OCI-LY1 (cell line): ENCODE data around the gene PCBP3.

Experiments
- CTCF ChIP-seq: fragments of 200-600 bp; sonication (generic), shearing (Covaris generic); IDR thresholded peaks from 2 replicates; pipeline ENCODE4 v1.5.1; 2017; ENCODE audit warnings: mild to moderate bottlenecking, antibody characterized with exemption, low read length, moderate library complexity, mixed read lengths
- EZH2 ChIP-seq: fragments of 200-600 bp; sonication (generic), shearing (Covaris generic); IDR thresholded peaks from 2 replicates; pipeline ENCODE4 v1.8.0; 2017; ENCODE audit warnings: borderline replicate concordance, mixed run types, mild to moderate bottlenecking, antibody characterized with exemption, low read length, moderate library complexity, mixed read lengths

GRCh38 chr21:45699966-45700365, 56.4 kb downstream of the PCBP3 start:
- TF ChIP-seq CTCF = no peak
- no peak for TF ChIP-seq EZH2
